ENCODE results near the gene THADA. TPM values are rescaled to one million over a fixed set of nuclear protein-coding genes. Genes with fewer than 3 reads are reported as not detected.
"Not testable (repeated sequence)": the region's sequence is repeated elsewhere in the genome, so short reads cannot be mapped to it uniquely, and the experiment has no call there.

The THADA gene
- total RNA-seq, 4 donors from 2014 or later, result 32.5 to 41.6 (median 39.0) TPM

DNA sequence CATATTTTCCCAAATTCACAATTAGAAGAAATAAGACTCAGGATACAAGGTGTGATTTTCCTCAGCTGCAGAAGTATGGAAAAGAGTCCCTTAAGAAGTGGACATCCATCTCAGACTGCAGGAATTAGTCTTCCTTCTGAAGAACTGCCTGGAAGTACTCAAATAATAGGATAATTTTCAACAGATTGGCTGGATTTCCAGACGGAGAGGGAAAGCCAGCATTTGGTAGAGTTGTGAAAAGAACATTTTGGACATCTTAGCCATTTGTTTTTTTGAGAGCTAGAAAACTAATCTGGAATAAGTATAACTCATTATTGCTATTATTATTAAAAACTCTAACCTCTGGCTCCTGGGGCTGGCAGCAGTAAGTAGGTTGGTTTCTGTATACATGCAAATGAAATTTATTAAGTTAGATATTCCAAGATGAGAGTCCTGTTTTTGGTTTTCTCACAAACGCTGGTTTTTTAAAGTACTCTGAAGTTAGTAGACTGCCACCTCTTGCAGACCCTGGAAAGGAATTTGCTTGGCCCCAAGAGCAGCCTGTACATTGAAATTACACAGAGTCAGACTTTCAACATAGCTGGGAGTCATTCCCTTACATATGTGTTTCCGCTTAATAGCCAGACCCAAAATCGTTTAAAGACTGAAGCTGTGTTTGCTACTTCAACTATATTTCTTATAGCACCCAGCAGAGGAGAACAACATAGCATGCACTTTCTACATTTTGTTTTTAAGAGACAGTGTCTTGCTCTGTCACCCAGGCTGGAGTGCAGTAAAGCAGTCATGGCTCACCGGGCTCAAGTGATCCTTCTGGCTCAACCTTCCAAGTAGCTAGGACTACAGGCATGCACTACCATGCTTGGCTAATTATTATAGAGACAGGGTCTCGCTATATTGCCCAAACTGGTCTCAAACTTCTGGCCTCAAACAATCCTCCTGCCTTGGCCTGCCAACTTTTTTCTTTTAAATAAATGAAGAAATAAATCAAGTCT is 142.4 kb downstream of the THADA start:
- ATAC-seq (ENCODE audit: low FRiP score) (no peak), DNase-seq (ENCODE audit: low spot score) (no peak)
- TF ChIP-seq, protein P1, sequence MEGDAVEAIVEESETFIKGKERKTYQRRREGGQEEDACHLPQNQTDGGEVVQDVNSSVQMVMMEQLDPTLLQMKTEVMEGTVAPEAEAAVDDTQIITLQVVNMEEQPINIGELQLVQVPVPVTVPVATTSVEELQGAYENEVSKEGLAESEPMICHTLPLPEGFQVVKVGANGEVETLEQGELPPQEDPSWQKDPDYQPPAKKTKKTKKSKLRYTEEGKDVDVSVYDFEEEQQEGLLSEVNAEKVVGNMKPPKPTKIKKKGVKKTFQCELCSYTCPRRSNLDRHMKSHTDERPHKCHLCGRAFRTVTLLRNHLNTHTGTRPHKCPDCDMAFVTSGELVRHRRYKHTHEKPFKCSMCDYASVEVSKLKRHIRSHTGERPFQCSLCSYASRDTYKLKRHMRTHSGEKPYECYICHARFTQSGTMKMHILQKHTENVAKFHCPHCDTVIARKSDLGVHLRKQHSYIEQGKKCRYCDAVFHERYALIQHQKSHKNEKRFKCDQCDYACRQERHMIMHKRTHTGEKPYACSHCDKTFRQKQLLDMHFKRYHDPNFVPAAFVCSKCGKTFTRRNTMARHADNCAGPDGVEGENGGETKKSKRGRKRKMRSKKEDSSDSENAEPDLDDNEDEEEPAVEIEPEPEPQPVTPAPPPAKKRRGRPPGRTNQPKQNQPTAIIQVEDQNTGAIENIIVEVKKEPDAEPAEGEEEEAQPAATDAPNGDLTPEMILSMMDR (IDR thresholded peaks at IDR 0.05), result no peak

DNA sequence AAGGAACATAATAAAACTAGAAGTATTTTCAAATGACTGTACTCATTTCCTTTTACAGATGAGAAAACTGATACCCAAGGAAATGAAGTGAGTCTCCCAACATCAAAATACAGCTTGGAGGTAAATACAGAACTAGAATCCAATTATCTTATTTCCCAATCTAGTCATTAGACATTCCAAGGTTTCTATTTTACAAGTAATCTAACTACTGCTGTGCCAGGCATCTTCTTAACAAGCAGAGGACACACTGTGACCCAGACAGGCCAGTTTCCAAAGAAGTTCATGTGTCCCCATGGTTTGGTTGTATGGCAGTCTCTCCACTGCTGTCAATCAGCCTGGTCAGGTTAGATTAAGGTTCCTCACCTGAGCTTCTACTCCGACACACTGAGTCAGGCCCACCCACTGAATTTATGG is 143.5 kb downstream of the THADA start:
- no peak for DNase-seq (ENCODE audit: low spot score)
- TF ChIP-seq, protein P1 (IDR thresholded peaks at IDR 0.05), result no peak
- no peak for ATAC-seq (ENCODE audit: low FRiP score)

DNA sequence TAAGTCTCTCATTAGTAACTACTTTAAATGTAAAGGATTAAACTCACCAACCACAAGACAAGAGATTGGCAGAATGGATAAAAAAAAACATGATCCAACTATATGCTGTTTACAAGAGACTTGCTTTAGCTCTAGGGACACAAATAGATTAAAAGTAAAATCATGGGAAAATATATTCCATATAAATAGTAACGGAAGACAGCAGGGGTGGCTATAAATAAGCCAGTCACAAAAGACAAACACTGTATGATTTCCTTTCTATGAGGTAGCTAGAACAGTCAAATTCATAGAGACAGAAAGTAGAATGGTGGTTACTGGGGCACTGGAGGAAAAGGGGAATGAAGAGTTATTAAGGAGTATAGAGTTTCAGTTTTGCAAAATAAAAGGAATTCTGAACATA is 145.2 kb downstream of the THADA start:
- DNase-seq (ENCODE audit: low spot score) (no peak), ATAC-seq (ENCODE audit: low FRiP score) (no peak)
- TF ChIP-seq, protein P1 (IDR thresholded peaks at IDR 0.05), result no peak

DNA sequence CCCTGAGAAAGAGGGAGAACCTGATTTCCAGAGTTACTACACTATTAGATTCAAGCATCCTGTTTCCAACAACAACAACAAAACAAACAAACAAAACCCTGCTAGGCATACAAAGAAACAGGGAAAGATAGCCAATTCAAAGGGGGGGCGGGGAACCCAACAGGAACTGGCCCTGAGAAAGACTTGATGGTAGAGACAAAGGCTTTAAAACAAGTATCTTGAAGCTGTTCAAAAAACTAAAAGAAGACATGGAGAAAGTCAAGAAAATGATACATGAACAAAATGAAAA is 147.1 kb downstream of the THADA start:
- TF ChIP-seq, protein P1 (IDR thresholded peaks at IDR 0.05), result no peak
- DNase-seq (ENCODE audit: low spot score) (no peak), ATAC-seq (ENCODE audit: low FRiP score) (no peak)

DNA sequence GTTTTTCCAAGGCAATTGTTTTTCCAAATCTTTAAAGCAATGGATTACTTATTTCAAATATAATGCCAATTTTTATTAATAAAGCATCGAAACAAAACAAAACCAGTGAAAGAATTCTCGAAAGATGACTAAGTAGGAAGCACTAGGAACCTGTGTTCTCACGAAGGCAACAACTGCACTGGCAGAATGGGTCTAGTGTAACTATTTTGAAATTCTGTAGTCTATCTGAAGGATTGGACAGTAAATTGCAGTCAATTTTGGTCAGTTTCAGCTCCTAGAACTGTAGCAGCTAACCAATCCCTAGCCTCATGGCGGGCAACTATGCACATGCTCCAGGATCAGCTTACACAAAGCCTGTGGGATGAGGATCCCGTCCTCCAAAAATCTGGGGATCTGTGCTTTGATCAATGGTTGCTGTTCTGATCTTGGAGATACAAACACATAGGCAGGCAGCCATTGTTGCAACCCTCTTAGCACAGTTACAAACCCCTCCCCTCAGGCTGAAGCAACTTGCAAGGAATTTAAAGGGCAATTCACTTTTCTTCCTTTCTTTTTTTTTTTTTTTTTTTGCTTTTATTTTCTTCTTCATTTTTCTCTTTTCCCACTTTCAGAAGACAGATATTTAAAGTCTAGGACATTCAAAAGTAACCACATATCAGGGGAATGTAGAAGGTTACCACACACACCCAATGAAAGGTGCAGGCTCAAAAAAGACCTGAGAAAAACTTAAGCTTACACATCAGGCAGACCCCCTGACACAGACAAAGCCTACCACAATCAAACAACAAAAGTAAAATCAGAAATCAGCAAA is 147.6 kb downstream of the THADA start:
- TF ChIP-seq, protein P1 (IDR thresholded peaks at IDR 0.05), result no peak
- DNase-seq (ENCODE audit: low spot score) (no peak), ATAC-seq (ENCODE audit: low FRiP score) (no peak)

DNA sequence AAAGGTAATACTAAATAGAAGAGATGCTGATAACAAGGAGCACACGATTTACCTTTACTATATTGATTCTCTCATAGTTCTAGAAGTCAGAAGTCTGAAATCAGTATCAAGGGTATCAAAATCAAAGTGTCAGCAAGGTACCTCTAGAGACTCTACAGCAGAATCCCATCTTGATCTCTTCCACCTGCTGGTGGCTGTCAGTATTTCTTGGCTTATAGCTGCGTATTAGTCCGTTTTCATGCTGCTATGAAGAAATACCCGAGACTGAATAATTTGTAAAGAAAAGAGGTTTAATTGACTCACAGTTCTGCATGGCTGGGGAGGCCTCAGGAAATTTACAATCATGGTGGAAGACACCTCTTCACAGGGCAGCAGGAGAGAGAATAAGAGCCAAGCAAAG is 149.1 kb downstream of the THADA start:
- not testable (repeated sequence) for ATAC-seq (ENCODE audit: low FRiP score); DNase-seq (ENCODE audit: low spot score)

DNA sequence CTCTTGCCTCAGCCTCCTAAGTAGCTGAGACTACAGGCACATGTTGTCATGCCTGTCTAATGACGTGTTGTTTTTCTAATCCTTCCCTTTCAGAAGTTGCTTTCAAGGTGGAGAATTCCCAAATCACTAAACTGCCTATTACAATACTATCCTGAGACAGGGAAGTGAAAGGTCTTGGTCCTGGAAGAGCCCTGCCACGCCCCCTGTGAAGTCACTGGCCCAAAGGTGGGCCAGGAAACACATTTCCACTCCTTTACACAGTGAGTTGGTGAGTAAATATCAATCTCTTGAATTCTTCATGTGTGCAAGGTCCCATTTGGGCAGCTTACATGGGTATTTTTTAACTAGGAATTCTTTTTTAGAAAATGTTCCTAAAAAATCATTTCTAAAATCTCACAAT is 150.1 kb downstream of the THADA start:
- TF ChIP-seq, protein P1 (IDR thresholded peaks at IDR 0.05), result no peak
- ATAC-seq (ENCODE audit: low FRiP score), result no peak
- DNase-seq (ENCODE audit: low spot score), result no peak

Measured in omental fat pad (tissue), 4 donors.